Measurements from ENCODE around the gene SH3D19. TPM values are rescaled to one million over a fixed set of nuclear protein-coding genes. Genes with fewer than 3 reads are reported as not detected.

SH3D19 gene
- total and polyA plus RNA-seq, 2 experiments from 2014 or later, result 28.2 to 54.7 TPM

DNA sequence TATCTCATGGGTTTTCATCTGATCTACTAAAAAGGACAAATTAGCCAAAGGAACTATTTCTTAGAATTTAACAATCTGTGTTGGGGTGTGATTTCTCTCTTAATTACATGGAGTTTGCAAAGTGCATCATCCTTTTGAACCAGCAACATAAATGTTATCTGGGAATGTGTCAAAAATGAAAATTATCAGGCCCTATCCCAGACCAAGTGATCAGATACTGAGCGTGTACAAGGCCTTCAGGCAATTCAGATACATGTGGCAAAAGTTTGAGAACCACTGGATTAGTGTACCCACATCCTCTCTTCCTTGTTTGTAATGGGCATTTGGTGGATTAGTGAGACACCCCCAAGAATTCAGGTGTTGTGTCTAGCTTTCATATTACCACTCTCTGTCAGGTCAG, 3.8 kb downstream of the SH3D19 start:
- peak overlapping the region; percentile 79 for H3K4me2 ChIP-seq
- TF ChIP-seq, protein P1, sequence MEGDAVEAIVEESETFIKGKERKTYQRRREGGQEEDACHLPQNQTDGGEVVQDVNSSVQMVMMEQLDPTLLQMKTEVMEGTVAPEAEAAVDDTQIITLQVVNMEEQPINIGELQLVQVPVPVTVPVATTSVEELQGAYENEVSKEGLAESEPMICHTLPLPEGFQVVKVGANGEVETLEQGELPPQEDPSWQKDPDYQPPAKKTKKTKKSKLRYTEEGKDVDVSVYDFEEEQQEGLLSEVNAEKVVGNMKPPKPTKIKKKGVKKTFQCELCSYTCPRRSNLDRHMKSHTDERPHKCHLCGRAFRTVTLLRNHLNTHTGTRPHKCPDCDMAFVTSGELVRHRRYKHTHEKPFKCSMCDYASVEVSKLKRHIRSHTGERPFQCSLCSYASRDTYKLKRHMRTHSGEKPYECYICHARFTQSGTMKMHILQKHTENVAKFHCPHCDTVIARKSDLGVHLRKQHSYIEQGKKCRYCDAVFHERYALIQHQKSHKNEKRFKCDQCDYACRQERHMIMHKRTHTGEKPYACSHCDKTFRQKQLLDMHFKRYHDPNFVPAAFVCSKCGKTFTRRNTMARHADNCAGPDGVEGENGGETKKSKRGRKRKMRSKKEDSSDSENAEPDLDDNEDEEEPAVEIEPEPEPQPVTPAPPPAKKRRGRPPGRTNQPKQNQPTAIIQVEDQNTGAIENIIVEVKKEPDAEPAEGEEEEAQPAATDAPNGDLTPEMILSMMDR (IDR thresholded peaks at IDR 0.05; ENCODE audit: poor library complexity), result no peak
- TF ChIP-seq EZH2 (IDR thresholded peaks at IDR 0.05; ENCODE audit: borderline replicate concordance) (no peak), EZH2phosphoT487 (IDR thresholded peaks at IDR 0.05; ENCODE audit: low read depth, severe bottlenecking, unreplicated experiment) (no peak)
- no peaks in the 10 kb centered on the region for H3K36me3 ChIP-seq (replicated peaks; ENCODE audit: insufficient read depth, low read depth)
- H3K4me3 ChIP-seq, result no peak overlapping the region
- no peaks in the 10 kb centered on the region for H3K9me3 ChIP-seq (ENCODE audit: low read depth)
- no peaks in the 10 kb centered on the region for H3K9me2 ChIP-seq (replicated peaks; ENCODE audit: insufficient read depth)
- H4K20me1 ChIP-seq (ENCODE audit: insufficient read depth, poor library complexity, severe bottlenecking), result peaks cover 38% of the 10 kb centered on the region
- peaks cover 74% of the 10 kb centered on the region for H3K79me2 ChIP-seq
- H2AFZ ChIP-seq, result no peak overlapping the region
- 79% methylated on average over 1 of the region's 1 CpG for WGBS (ENCODE audit: low lambda C conversion rate, missing lambda C conversion rate)
- no peak for DNase-seq (ENCODE audit: low spot score)
- no peak overlapping the region for H3K27ac ChIP-seq
- peaks cover 22% of the 10 kb centered on the region for H3K4me1 ChIP-seq (ENCODE audit: insufficient read depth)
- H3K27me3 ChIP-seq, result no peaks in the 10 kb centered on the region

DNA sequence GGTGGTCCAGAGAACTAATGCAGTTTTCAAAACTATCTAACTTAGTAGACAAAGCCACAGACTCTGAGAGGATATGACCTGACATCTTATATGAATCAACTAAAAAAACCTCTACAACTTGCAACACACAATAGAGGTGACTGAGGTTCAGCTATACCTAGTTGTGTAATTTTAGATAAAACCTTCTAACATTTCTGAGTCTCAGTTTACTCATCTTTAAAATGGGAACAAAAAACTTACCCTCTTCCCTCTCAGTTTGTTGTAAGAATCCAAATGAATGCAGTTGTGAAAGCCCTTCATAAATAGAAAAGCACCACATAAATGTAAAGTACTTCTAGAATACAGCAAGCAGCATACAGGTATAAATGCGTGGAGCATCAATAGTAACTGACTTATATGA, 5.9 kb downstream of the SH3D19 start:
- H3K79me2 ChIP-seq, result peaks cover 95% of the 10 kb centered on the region

DNA sequence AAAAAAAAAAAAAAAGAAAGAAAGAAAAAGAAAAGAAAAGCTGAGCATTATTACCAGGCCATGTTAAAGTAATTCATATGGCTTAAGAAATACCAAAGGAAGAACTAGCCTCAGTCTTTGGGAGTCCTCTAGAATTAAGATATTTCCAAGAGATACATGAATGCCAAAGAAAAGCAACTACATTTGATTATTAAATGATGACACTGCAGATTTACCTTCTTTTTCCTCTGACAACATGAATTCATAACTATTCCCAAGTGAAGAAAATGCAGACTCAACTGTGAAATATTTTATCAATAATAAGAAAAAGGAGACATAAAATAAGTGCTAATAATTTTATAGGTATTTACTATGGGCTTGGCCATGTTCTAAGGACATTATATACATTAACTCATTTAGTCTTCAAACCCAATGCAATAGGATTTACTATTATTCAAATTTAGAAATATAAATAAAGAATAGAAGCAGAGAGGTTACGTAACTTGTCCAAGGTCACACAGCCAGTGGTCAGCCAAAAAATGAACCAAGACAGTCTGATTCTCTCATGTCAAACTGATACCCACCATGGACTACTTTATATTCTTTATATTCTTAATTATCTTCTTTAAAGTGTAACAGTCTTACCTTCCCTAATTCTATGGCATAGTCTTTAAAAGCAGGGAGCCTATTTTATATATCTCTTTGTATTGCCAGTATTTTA, 6.9 kb downstream of the SH3D19 start:
- Histone ChIP-seq H3K9me2 (replicated peaks; ENCODE audit: insufficient read depth) (no peaks in the 10 kb centered on the region), H3K27ac (no peak overlapping the region), H3K79me2 (peaks cover 96% of the 10 kb centered on the region), H3K4me1 (ENCODE audit: insufficient read depth) (peaks cover 26% of the 10 kb centered on the region), H3K36me3 (replicated peaks; ENCODE audit: insufficient read depth, low read depth) (no peaks in the 10 kb centered on the region), H2AFZ (no peak overlapping the region), H3K9me3 (ENCODE audit: low read depth) (no peaks in the 10 kb centered on the region), H3K4me2 (no peak overlapping the region), H4K20me1 (ENCODE audit: insufficient read depth, poor library complexity, severe bottlenecking) (peaks cover 44% of the 10 kb centered on the region), H3K4me3 (no peak overlapping the region), H3K27me3 (no peaks in the 10 kb centered on the region)
- WGBS (ENCODE audit: low lambda C conversion rate, missing lambda C conversion rate), result 100% methylated on average over 1 of the region's 1 CpG
- no peak for TF ChIP-seq EZH2phosphoT487 (IDR thresholded peaks at IDR 0.05; ENCODE audit: low read depth, severe bottlenecking, unreplicated experiment)
- TF ChIP-seq, protein P1 (IDR thresholded peaks at IDR 0.05; ENCODE audit: poor library complexity), result no peak
- no peak for TF ChIP-seq EZH2 (IDR thresholded peaks at IDR 0.05; ENCODE audit: borderline replicate concordance)
- DNase-seq (ENCODE audit: low spot score), result no peak

More for the DNA sequence above, 5.9 kb downstream of the SH3D19 start:
- no peak overlapping the region for H3K4me3 ChIP-seq
- no peak overlapping the region for H2AFZ ChIP-seq
- TF ChIP-seq, protein P1 (IDR thresholded peaks at IDR 0.05; ENCODE audit: poor library complexity), result no peak
- TF ChIP-seq EZH2 (IDR thresholded peaks at IDR 0.05; ENCODE audit: borderline replicate concordance), result no peak
- no peak for TF ChIP-seq EZH2phosphoT487 (IDR thresholded peaks at IDR 0.05; ENCODE audit: low read depth, severe bottlenecking, unreplicated experiment)
- peaks cover 29% of the 10 kb centered on the region for H3K4me1 ChIP-seq (ENCODE audit: insufficient read depth)
- H3K9me2 ChIP-seq (replicated peaks; ENCODE audit: insufficient read depth), result no peaks in the 10 kb centered on the region
- H3K27me3 ChIP-seq, result no peaks in the 10 kb centered on the region
- 95% methylated on average over 1 of the region's 1 CpG for WGBS (ENCODE audit: low lambda C conversion rate, missing lambda C conversion rate)
- H3K4me2 ChIP-seq, result no peak overlapping the region
- peaks cover 39% of the 10 kb centered on the region for H4K20me1 ChIP-seq (ENCODE audit: insufficient read depth, poor library complexity, severe bottlenecking)
- no peaks in the 10 kb centered on the region for H3K36me3 ChIP-seq (replicated peaks; ENCODE audit: insufficient read depth, low read depth)
- H3K27ac ChIP-seq, result no peak overlapping the region
- no peak for DNase-seq (ENCODE audit: low spot score)
- no peaks in the 10 kb centered on the region for H3K9me3 ChIP-seq (ENCODE audit: low read depth)

Data from hepatocyte (in vitro differentiated cells).